Measurements from ENCODE around the gene KRT6A.

- TF ChIP-seq, protein P1, sequence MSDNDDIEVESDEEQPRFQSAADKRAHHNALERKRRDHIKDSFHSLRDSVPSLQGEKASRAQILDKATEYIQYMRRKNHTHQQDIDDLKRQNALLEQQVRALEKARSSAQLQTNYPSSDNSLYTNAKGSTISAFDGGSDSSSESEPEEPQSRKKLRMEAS (IDR thresholded peaks at IDR 0.05): no peak; the same call in 1 of the 2 replicates
- no peak for TF ChIP-seq EGR1 (IDR thresholded peaks at IDR 0.05)
- no peak for TF ChIP-seq REST (IDR thresholded peaks at IDR 0.05; ENCODE audit: low read depth)
- TF ChIP-seq CEBPB (IDR thresholded peaks at IDR 0.05): no peak
- no peak for TF ChIP-seq EP300 (IDR thresholded peaks at IDR 0.05; ENCODE audit: borderline replicate concordance)
- no peak for TF ChIP-seq ZBTB7A (IDR thresholded peaks at IDR 0.05; ENCODE audit: low read depth)
- TF ChIP-seq RAD21 (IDR thresholded peaks at IDR 0.05; ENCODE audit: low read depth): no peak
- no peak for TF ChIP-seq TEAD4 (IDR thresholded peaks at IDR 0.05)
- no peak for TF ChIP-seq TCF12 (IDR thresholded peaks at IDR 0.05; ENCODE audit: low read depth)
- no peak for TF ChIP-seq FOXM1 (IDR thresholded peaks at IDR 0.05; ENCODE audit: borderline replicate concordance, low read depth)
- no peak for TF ChIP-seq TAF1 (IDR thresholded peaks at IDR 0.05; ENCODE audit: low read depth)
Measured at GRCh38 chr12:52525661-52526499, 32.8 kb upstream of the KRT6A start.
